NCI-H2029 (cell line): ENCODE measurements around the gene ARHGEF35.
"Not testable (repeated sequence)": the region's sequence is repeated elsewhere in the genome, so short reads cannot be mapped to it uniquely, and the experiment has no call there.

Experiments used
- DNase-seq: peaks from one replicate; lab custom pipeline; 2025; lab: John Stamatoyannopoulos, UW

ARHGEF35 gene

GRCh38 chr7:144195212-144195872 is at the start of gene ARHGEF35:
TSS of gene ARHGEF35 (minus strand) at chr7:144195833. CDS start at chr7:144188383, 7,450 bp downstream.
- DNase-seq, result not testable (repeated sequence)

DNA sequence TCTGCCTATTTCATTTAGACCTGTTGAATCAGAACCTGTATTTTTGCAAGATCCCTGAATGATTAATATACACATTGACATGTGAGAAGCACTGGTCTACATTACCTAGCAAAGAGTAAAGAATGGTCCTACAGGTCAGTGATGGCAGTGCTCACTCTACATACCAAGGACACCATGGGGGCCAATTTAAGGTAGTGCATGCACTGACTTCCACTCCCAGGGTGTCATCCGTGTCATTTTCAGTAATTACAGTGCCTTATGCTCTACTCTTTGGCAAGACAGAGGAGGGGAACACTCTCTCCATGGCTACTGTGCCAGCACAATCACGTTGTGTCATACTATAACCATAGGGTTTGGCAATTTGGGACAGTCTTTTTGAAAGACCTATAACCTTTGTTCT is 49.7 kb upstream of the ARHGEF35 start:
- DNase-seq, result not testable (repeated sequence)

- DNase-seq, result not testable (repeated sequence)
Observed at GRCh38 chr7:144239365-144239764, 43.7 kb upstream of the ARHGEF35 start, which contains the start of gene OR2A42. TSS of gene OR2A42 (minus strand) at chr7:144239605. CDS start at chr7:144232843, 6,762 bp downstream.

- DNase-seq, result not testable (repeated sequence)
Observed at GRCh38 chr7:144238530-144239082, 43.0 kb upstream of the ARHGEF35 start.

DNA sequence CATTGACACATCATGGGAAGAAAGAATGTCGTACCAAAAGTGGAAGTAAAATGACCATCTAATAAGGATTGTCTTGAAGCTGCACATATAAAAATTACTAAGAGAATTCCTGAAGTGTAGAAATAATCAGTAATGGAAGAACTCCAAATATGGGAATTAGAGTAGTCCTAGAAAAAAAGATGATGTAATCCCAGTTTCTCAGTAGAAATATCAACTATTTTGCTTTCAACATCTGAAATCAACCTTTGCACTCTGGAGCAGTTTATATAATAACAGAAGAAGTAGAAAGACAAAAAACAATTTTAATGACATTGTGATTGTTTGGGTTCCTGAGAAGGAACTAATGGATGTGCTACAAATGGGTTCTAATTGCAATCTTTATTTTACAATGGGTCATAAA is 37.4 kb upstream of the ARHGEF35 start:
- not testable (repeated sequence) for DNase-seq

- DNase-seq, result not testable (repeated sequence)
Observed at GRCh38 chr7:144231027-144231426, 35.4 kb upstream of the ARHGEF35 start.

GRCh38 chr7:144228810-144229209 is 33.2 kb upstream of the ARHGEF35 start:
- not testable (repeated sequence) for DNase-seq

DNA sequence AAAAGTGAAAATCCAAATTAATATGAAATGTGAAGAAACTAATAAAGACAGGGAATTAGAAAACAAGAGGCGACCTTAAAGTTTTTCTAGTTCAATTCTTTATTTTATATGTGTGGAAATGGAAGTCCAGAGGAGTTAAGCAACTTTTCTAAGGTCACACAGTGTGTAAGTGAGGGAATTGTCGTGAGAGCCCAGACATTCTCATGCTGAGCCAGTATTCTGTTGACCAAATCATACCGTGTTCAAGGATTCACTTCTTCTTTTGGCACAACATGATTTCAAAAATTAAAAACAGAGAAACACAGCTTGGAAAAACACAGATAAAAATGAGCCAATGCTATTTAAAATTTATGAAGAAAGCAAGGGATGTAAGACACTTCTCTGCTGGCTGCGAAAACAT is 31.2 kb upstream of the ARHGEF35 start:
- not testable (repeated sequence) for DNase-seq

DNA sequence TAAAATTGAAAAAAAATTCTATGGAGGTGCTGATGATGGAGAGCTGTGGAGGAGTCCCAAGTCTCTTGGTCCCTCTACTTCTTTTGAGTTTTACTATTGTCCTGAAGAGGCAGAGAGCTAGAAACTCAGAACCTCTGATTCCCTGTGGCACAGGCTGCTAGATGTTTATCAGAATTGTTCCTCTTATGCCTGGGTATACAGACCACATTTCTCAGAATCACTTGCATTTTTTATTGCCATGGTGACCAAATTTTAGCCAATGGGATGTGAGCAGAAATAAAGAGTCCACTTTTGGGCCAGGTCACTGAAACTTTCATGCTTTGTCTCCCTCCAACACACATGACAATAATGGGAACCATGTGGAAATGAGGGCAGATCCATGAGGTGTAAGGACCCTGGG is 28.0 kb upstream of the ARHGEF35 start:
- DNase-seq, result not testable (repeated sequence)

- not testable (repeated sequence) for DNase-seq
Observed at GRCh38 chr7:144220531-144220930, 24.9 kb upstream of the ARHGEF35 start.

GRCh38 chr7:144219149-144219548 is 23.5 kb upstream of the ARHGEF35 start:
- not testable (repeated sequence) for DNase-seq

GRCh38 chr7:144218581-144218980 is 22.9 kb upstream of the ARHGEF35 start:
- not testable (repeated sequence) for DNase-seq

DNA sequence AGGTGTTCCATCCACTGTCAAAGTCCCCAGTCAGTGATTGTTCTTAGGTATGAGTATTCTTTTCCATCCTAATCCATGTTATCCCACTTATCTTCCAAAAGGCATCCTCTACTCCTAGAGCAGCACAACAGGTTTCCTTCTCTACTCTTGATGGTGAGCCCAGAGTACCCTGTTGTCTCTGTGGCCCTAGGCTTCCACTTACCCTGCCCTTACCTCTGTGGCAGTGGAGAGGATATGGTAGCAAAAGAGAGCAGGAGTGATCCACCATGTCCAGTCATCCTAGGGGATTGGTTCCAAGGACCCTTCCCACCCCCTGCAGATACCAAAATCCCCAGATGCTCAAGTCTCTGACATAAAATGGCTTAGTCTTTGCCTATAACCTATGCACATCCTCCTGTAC is 21.6 kb upstream of the ARHGEF35 start:
- DNase-seq, result not testable (repeated sequence)

GRCh38 chr7:144205306-144205705 is 9.7 kb upstream of the ARHGEF35 start:
- DNase-seq, result not testable (repeated sequence)

- not testable (repeated sequence) for DNase-seq
Observed at GRCh38 chr7:144203086-144203485, 7.5 kb upstream of the ARHGEF35 start.

DNA sequence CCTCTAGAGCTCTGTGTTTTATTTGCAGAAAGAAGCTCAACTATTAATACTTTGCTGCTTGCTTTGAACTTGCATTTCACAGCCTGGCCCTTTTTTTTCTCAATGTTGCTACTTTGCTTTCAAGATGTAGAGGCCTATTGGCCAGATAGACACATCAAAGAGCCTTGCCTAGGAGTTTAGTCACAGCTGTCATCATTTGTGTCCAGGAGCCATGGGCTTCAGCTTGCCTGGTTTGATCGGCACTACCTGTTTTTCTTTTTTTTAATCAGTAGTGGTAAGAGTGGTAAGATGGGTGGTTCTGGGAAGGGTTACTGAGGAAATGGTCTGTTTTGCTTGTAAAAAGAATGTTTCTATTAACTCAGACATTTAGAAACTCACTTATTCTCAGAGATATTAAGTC is 6.3 kb upstream of the ARHGEF35 start:
- DNase-seq, result not testable (repeated sequence)

DNA sequence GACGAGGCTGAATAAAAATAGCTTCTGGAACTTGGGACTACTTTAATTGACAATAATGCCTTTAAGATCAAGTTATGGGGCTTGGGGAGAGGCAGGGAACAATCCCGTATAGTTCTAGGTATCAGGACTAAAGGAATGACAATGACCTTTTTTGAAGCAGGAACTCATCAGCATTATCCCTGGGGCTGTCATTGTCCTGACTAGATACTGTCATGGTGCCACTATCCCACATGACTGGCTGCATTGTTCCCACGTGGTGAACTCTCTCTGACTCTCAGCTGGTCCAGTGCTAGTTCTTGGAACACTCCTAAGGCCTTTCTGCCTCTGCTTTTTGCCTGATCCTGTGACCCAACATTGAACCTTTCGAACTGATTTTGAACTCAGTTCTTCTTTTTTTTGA is 3.3 kb upstream of the ARHGEF35 start:
- not testable (repeated sequence) for DNase-seq

DNA sequence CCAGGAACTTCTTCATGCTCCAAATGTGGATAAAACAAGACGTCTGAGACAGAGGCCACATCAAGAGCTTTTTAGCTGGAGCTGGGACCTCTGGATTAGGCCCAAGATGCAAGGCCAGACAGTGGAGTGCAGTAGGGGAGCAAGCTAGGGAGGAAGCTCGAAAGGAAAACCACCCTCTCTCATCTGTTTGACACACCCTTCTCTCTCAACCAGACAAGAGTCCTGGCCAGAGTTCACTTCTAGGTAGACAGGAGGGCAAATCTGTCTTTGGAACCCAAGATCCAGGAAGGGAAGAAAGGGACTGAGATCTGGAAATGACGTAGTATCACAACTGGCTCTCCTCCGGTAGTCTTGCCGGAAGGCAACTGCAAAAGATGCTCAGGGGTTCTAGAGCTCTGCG is 1.2 kb downstream of the ARHGEF35 start:
- DNase-seq, result not testable (repeated sequence)

- DNase-seq, result not testable (repeated sequence)
Observed at GRCh38 chr7:144193782-144194181, 1.9 kb downstream of the ARHGEF35 start.

DNA sequence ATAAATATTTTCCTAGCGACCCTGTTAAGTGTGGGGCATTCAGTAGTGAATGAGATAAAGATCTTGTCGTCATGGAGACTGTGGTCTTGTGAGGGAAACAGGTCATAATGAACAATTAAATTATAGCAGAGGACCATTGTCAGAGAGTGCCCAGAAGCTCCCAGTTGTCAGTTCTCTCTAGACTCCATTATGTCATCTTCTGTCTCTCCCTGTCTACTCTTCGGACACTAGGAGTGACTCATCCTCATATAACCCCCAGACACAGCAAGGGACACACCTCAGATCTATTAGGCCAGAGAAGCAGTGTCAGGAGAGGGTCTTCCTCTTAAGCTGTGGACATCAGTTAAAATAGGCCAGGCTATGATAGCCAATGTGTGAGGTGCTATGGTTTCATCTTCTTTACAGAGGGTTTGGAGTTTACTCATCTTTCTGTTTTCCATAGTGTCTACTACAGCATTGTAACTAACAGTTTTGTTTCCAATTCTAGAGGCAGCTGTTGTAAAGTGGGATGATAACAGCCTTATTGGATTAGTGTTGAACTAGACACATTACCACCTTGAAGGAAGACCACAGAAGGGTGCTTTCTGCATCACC is 7.0 kb downstream of the ARHGEF35 start:
- not testable (repeated sequence) for DNase-seq

- DNase-seq, result not testable (repeated sequence)
Observed at GRCh38 chr7:144187848-144188247, 7.8 kb downstream of the ARHGEF35 start.

DNA sequence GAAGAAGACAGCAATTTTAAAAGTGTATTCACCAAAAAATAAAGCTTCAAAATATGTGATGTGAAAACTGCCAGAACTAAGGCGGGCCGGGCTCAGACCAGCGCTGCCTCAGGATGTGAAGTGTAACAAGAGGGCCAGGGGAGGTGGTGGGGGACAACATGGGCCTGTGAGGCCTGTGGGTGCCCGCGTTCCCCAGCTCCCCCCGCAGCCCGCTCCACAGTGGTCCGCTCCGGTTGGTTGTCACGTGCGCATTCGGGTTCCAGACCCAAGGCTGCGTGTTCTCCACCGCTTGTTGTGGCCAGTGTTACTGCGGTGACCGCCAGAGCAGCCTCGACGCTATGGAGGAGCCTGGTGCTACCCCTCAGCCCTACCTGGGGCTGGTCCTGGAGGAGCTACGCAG is 12.5 kb downstream of the ARHGEF35 start, which contains the start of gene CTAGE4:
Gene CTAGE4, plus strand, starts transcription at position 301 of the 400 bp plus-strand sequence. Its CDS starts 38 bp downstream, at position 339.
- not testable (repeated sequence) for DNase-seq

GRCh38 chr7:144179165-144179479 is 16.5 kb downstream of the ARHGEF35 start:
- not testable (repeated sequence) for DNase-seq
